HG03520 (cell line): Measurements from ENCODE around the gene SYT4.
"Not testable (repeated sequence)": the region's sequence is repeated elsewhere in the genome, so short reads cannot be mapped to it uniquely, and the experiment has no call there.

Source experiments
- ATAC-seq: cut with Tn5 transposase; IDR thresholded peaks from one replicate; pipeline ENCODE4 v1.9.1; 2021; ENCODE audit warnings: mild to moderate bottlenecking, moderate library complexity; ENCODE audit not compliant: unreplicated experiment

The SYT4 gene, protein sequence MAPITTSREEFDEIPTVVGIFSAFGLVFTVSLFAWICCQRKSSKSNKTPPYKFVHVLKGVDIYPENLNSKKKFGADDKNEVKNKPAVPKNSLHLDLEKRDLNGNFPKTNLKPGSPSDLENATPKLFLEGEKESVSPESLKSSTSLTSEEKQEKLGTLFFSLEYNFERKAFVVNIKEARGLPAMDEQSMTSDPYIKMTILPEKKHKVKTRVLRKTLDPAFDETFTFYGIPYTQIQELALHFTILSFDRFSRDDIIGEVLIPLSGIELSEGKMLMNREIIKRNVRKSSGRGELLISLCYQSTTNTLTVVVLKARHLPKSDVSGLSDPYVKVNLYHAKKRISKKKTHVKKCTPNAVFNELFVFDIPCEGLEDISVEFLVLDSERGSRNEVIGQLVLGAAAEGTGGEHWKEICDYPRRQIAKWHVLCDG

GRCh38 chr18:43277164-43277600 is at the start of gene SYT4:
Gene SYT4 (minus strand): TSS chr18:43277490. CDS start chr18:43277281, 209 bp downstream.
- no peak for ATAC-seq

DNA sequence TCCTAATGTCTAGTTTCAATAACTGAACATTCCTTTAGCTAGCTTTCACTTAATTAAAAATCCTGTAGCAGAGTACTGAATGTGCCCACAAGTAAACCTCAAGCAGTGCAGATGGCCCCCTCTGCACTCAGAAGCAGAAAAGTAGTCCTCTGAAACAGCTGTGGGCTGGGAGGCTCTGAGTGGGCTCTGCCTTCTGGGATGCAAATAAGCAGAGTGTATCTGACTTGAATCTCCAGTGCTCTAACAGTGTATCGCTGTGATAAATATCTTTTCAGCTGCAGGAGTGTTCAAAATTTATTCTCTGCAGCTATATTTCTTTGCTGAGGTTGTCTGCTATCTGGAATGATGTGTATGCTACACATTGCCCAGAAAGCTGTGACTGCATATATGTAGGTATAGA is 44.8 kb upstream of the SYT4 start:
- ATAC-seq = no peak

GRCh38 chr18:43314941-43315340 is 37.7 kb upstream of the SYT4 start:
- ATAC-seq = no peak

- no peak for ATAC-seq
These were observed 35.6 kb upstream of the SYT4 start for GRCh38 chr18:43312891-43313290.

DNA sequence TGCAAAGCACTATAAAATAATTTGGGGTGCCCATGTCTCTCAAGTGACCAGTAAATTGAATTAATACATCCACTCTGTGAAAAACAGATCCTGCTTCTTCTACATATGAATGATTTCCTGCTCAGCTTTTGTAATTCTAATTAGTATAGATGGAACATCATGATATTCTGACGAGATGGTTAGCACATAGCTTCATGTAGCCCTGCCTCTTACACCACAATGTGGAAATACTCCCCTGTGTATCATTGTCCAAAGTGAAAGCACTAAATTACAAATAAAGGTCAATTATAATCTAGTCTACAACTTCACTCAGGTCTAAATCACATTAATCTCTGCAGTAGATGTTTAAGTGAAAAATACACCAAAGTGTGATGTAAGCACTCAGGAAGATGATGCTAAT is 32.9 kb upstream of the SYT4 start:
- ATAC-seq = no peak

- no peak for ATAC-seq
These were observed 26.1 kb upstream of the SYT4 start for GRCh38 chr18:43303376-43303775.

- not testable (repeated sequence) for ATAC-seq
These were observed 8.9 kb upstream of the SYT4 start for GRCh38 chr18:43286187-43286586.

DNA sequence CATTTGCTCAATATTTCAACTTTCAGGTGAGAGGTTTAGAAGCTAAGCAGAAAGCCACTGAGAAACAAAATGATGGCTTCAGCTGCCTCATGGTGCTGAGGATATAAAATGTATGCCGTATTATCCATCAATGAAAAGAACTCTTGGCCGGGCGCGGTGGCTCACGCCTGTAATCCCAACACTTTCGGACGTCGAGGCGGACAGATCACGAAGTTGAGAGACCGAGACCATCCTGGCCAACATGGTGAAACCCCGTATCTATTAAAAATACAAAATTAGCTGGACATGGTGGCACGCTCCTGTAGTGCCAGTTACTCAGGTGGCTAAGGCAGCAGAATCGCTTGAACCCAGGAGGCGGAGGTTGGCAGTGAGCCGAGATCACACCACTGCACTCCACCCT is 6.0 kb upstream of the SYT4 start:
- ATAC-seq = no peak

DNA sequence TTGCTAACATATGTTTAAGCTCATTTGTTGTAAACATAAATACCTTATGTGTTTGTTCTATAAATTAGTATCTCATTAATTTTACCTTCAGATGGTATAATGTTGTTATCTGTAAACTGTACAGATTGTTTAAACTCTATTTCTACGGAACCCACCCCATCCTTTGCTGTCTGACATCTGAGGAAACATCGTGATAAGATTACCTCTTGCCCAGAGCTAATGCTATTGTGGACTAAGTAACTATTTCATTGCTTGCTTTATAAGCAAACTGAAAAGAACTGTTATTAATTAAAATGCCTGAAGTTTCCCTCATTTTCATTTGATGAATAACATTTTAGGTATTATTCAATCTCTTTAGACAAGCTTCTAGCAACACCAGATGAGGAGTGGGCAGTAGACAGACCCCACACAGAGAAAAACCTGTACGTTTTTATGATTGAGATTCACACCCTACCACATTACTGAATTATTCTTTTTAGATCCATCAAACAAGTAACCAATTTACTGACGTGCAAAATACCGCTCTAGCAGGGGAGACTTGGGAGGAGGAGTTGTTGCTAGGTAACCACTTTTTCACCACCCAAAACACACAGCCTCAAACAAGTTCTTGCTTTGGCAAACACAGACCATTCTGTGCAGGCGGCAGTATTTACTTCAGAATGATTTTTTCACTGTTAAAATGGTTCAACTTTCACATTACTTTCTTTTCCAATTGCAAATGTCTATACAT is 1.9 kb upstream of the SYT4 start:
- ATAC-seq = peak; percentile 89

DNA sequence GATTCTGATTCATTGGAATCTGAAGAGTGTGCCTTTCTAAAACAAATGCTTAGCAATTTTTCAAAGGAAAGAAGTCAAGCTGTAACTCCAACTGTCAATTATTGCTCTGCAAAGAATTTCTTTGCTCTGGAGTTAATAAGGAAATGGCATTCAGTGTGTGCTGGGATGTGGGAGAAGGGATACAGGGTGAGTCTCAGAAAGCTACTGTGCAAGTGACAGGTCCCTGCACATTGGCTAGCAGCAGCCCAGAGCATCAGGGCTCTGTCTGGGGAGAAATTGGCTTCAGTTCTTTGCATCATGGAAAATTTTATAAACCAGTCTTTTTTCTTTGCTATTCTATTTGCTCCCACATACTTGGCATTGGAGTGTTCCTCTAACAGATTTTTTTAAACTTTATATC is 1.1 kb upstream of the SYT4 start:
- no peak for ATAC-seq

- no peak for ATAC-seq
These were observed 799 bp downstream of the SYT4 start for GRCh38 chr18:43276491-43276890.

- ATAC-seq = no peak
These were observed 1.7 kb downstream of the SYT4 start for GRCh38 chr18:43275546-43275945.

GRCh38 chr18:43274526-43274925 is 2.8 kb downstream of the SYT4 start:
- no peak for ATAC-seq

GRCh38 chr18:43271593-43272432 is 5.5 kb downstream of the SYT4 start:
- ATAC-seq = peak; percentile 71

GRCh38 chr18:43267818-43268217 is 9.5 kb downstream of the SYT4 start:
- no peak for ATAC-seq

DNA sequence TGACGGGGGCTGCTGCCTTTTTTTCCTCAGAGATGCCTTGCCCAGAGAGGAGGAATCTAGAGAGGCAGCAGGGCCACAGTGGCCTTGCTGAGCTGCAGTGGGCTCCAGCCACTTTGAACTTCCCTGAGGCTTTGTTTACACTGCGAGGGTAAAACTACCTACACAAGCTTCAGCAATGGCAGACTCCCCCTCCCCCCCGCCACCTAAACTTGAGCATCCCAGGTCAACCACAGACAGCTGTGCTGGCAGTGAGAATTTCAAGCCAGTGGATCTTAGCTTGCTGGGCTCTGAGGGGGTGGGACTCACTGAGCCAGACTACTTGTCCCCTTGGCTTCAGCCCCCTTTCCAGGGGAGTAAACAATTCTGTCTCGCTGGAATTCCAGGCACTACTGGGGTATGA is 11.8 kb downstream of the SYT4 start:
- no peak for ATAC-seq

DNA sequence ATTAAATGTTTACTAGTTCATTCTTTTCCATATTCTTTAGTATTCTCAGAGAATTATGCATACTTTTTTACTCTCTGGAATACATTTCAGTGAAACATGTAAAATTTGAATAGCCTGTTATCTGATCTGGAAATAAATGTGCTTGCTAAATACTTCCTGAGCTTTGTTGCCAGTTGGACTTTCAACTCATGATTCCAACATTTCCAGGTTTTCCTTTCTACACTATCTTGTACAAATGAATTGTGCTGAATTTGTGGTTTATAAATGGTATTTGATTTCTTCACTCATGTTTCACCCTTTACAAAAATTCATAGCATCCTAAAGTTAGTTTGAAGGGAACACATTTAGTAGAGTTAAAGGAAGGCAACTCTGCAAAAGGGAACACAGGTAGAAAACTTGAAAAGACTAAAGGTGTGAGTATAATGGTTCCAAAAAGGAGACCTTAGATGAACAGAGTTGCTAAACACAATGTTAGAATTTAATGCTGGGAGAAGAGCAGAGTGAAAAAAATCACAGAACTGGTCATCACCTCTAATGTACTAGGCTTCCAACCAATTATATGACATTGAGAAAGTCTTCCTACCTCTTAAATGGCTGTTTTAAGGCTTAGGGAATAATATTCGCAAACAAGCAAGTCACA is 28.6 kb downstream of the SYT4 start:
- ATAC-seq = no peak

GRCh38 chr18:43247944-43248343 is 29.3 kb downstream of the SYT4 start:
- ATAC-seq = no peak

GRCh38 chr18:43238429-43238828 is 38.9 kb downstream of the SYT4 start:
- no peak for ATAC-seq

DNA sequence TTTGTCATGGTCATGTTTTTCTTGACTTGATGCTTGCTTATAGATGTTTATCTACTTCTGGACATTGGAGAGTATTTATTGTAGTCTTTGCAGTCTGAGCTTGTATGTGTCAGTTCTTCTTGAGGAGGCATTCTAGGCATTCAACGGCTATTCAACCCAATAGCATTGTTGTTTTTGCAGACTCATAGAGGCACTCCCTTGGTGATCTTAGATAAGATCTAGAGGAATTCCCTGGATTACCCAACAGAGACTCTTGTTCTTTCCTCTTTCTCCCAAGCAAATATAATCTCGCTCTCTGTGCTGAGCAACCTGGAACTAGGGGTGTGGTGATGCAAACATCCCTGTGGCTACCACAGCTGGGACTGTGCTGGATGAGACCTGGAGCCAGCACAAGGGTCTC is 40.4 kb downstream of the SYT4 start:
- no peak for ATAC-seq

- ATAC-seq = no peak
These were observed 42.4 kb downstream of the SYT4 start for GRCh38 chr18:43234889-43235288.
